HCT116 (cell line): ENCODE measurements around the gene PNPLA2. TPM values are rescaled to one million over a fixed set of nuclear protein-coding genes. Genes with fewer than 3 reads are reported as not detected.

Experiments
- ATAC-seq: fragments of 200-7000 bp; cut with Tn5 transposase; 2 replicates; pipeline ENCODE4 v1.9.1; 2020; ENCODE audit warnings: mild to moderate bottlenecking, moderate library complexity
- BruUV-seq: library from RNA; stranded (reverse); fragments of 400-500 nt; replicated peaks from 2 replicates; lab custom pipeline; 2021; lab: Mats Ljungman, UMichigan
- CTCF ChIA-PET: fragments of 300-600 bp; sonication (Branson Sonifier 250); formaldehyde crosslinking; loops from one replicate; lab custom pipeline; 2021; ENCODE audit warnings: antibody characterized with exemption; lab: Charles Lee
- POLR2A ChIA-PET: fragments of 300-600, 350-600 bp; sonication (Branson Sonifier 250); formaldehyde crosslinking; loops from one replicate; lab custom pipeline; 2021; ENCODE audit warnings: antibody characterized with exemption; lab: Charles Lee
- RAD21 ChIA-PET, 2 experiments: fragments of 300-600 bp; sonication (Branson Sonifier 250); formaldehyde crosslinking; loops; one replicate each; lab custom pipeline; 2023; ENCODE audit warnings: low total read pairs in 2 of 2; ENCODE audit not compliant: uncharacterized antibody in 2 of 2, unreplicated experiment in 2 of 2, low non-redundant PET in 1 of 2; lab: Charles Lee
- DNase-seq: peaks from one replicate; pipeline ENCODE4 v3.0.0-alpha.2; 2010; ENCODE audit warnings: low read depth, low spot score
- H2AFZ ChIP-seq: fragments of 200-600 bp; shearing (Covaris generic), sonication (generic); 2 replicates; pipeline ENCODE4 v1.6.1; 2017; ENCODE audit warnings: low read depth, mixed run types, mixed read lengths, antibody characterized with exemption, low read length; ENCODE audit not compliant: poor library complexity, severe bottlenecking
- H3K27ac ChIP-seq: 2 replicates; pipeline ENCODE4 v1.5.1; 2012; ENCODE audit warnings: low read depth, low read length
- H3K27me3 ChIP-seq: fragments of 200-600 bp; sonication (generic); 2 replicates; pipeline ENCODE4 v1.6.1; 2016; ENCODE audit warnings: mixed run types, low read length, mixed read lengths; ENCODE audit not compliant: insufficient read depth
- H3K36me3 ChIP-seq, 2 experiments: fragments of 200-500 bp in 1 of 2; fragments of 200-600 bp in 1 of 2; sonication (Bioruptor generic) in 1 of 2; sonication (generic) in 1 of 2; 2 replicates each; pipeline versions ENCODE4 v1.5.1 to v1.6.1; 2014 to 2016; ENCODE audit warnings: low read length in 2 of 2, inconsistent platforms in 1 of 2, mixed read lengths in 1 of 2, mixed run types in 1 of 2; ENCODE audit not compliant: insufficient read depth in 2 of 2, control insufficient read depth in 1 of 2
- H3K4me1 ChIP-seq, 2 experiments: fragments of 200-600 bp in 1 of 2; sonication (generic) in 1 of 2; 2 replicates each; pipeline versions ENCODE4 v1.5.1 to v1.6.1; 2012 to 2017; ENCODE audit warnings: low read length in 2 of 2, inconsistent platforms in 1 of 2, mild to moderate bottlenecking in 1 of 2, mixed read lengths in 1 of 2, mixed run types in 1 of 2, moderate library complexity in 1 of 2; ENCODE audit not compliant: insufficient read depth in 2 of 2, control insufficient read depth in 1 of 2
- H3K4me2 ChIP-seq: fragments of 200-600 bp; sonication (generic); 2 replicates; pipeline ENCODE4 v1.6.1; 2017; ENCODE audit warnings: mixed run types, low read length, mixed read lengths
- H3K4me3 ChIP-seq, 2 experiments: fragments of 200-600 bp in 1 of 2; sonication (generic) in 1 of 2; replicated peaks in 1 of 2; 2 replicates each; pipeline ENCODE4 v1.5.1; 2011 to 2016; ENCODE audit warnings: low read length in 2 of 2, control low read depth in 1 of 2, low read depth in 1 of 2, mild to moderate bottlenecking in 1 of 2, mixed read lengths in 1 of 2, mixed run types in 1 of 2
- H3K79me2 ChIP-seq: fragments of 200-600 bp; sonication (generic); 2 replicates; pipeline ENCODE4 v1.6.1; 2017; ENCODE audit warnings: mild to moderate bottlenecking, mixed run types, low read length, moderate library complexity, mixed read lengths; ENCODE audit not compliant: insufficient read depth
- H3K9ac ChIP-seq: fragments of 200-600 bp; sonication (generic); 2 replicates; pipeline ENCODE4 v1.6.1; 2016; ENCODE audit warnings: low read length, mixed read lengths
- H3K9me2 ChIP-seq: fragments of 200-600 bp; sonication (generic), shearing (Covaris generic); 2 replicates; pipeline ENCODE4 v1.6.1; 2017; ENCODE audit warnings: mixed run types, mild to moderate bottlenecking, moderate library complexity; ENCODE audit not compliant: insufficient read depth
- H3K9me3 ChIP-seq, 2 experiments: fragments of 200-500 bp in 1 of 2; fragments of 200-600 bp in 1 of 2; sonication (Bioruptor generic) in 1 of 2; sonication (generic) in 1 of 2; 2 replicates each; pipeline ENCODE4 v1.6.1; 2014 to 2017; ENCODE audit warnings: low read length in 2 of 2, mixed read lengths in 2 of 2, inconsistent platforms in 1 of 2, low read depth in 1 of 2, mild to moderate bottlenecking in 1 of 2, mixed run types in 1 of 2, moderate library complexity in 1 of 2; ENCODE audit not compliant: control insufficient read depth in 1 of 2, insufficient read depth in 1 of 2
- H4K20me1 ChIP-seq: fragments of 200-600 bp; sonication (generic), shearing (Covaris generic); 2 replicates; pipeline ENCODE4 v1.6.1; 2017; ENCODE audit warnings: mixed run types, mild to moderate bottlenecking, moderate library complexity; ENCODE audit not compliant: insufficient read depth
- POLR2AphosphoS5 ChIP-seq: IDR thresholded peaks from 2 replicates; pipeline ENCODE4 v1.6.1; 2011; ENCODE audit warnings: mild to moderate bottlenecking, low read depth, low read length, moderate library complexity
- SRF ChIP-seq: IDR thresholded peaks from 2 replicates; pipeline ENCODE4 v1.6.1; 2012; ENCODE audit warnings: low read depth
- TCF7L2 ChIP-seq: IDR thresholded peaks from 2 replicates; pipeline ENCODE4 v1.7.0; 2011; ENCODE audit warnings: borderline replicate concordance, inconsistent platforms; ENCODE audit not compliant: insufficient read depth, insufficient read length; ENCODE audit errors: extremely low read depth
- YY1 ChIP-seq: IDR thresholded peaks from 2 replicates; pipeline ENCODE4 v1.6.1; 2011; ENCODE audit warnings: low read length, low read depth, moderate library complexity, mild to moderate bottlenecking; ENCODE audit not compliant: insufficient replicate concordance; ENCODE audit errors: extremely low read depth
- ZBTB33 ChIP-seq: IDR thresholded peaks from 2 replicates; pipeline ENCODE4 v1.6.1; 2011; ENCODE audit warnings: mild to moderate bottlenecking, low read length, moderate library complexity; ENCODE audit not compliant: insufficient replicate concordance; ENCODE audit errors: extremely low read depth
- ZFX ChIP-seq: fragments of 450-650 bp; IDR thresholded peaks from 2 replicates; pipeline ENCODE4 v1.6.1; 2017
- intact Hi-C: fragments of 100-400 bp; cut with micrococcal nuclease; formaldehyde crosslinking; loops from 2 replicates; pipeline ENCODE4 v1.10.0; 2022
- total RNA-seq: library from RNA; stranded (reverse); gene quantifications from one replicate; pipeline ENCODE4 v1.2.1, GENCODE V29; 2021; ENCODE audit not compliant: unreplicated experiment
- TF ChIP-seq, protein P1 (sequence below): IDR thresholded peaks from 2 replicates; pipeline ENCODE4 v1.6.1; 2012

Gene PNPLA2
- total RNA-seq, 1 experiment from 2014 or later, result 124 TPM

DNA sequence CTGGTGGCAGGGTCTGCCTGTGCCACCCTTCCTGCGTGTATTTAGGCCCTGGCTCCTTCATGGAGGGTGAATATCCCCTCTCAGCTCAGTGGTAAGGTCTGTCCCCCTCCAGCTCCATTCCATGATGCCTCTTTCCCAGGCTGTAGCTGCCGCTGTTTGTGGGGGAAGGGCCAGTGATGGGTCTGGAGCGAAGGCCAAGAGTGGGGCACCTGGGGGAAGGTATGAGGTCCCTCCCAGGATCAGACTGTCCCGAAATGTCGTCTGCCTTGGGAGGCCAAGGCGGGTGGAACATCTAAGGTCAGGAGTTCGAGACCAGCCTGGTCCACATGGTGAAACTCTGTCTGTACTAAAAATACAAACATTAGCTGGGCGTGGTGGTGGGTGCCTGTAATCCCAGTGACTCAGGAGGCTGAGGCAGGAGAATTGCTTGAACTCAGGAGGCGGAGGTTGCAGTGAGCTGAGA is 15.2 kb downstream of the PNPLA2 start:
- peaks cover 57% of the 10 kb centered on the region for H3K79me2 ChIP-seq
- CTCF ChIA-PET, result interaction anchor here (1.1 kb wide), 1 partner anchor 23 kb away, joined by 3 read pairs; no protein-coding TSS in a partner anchor

DNA sequence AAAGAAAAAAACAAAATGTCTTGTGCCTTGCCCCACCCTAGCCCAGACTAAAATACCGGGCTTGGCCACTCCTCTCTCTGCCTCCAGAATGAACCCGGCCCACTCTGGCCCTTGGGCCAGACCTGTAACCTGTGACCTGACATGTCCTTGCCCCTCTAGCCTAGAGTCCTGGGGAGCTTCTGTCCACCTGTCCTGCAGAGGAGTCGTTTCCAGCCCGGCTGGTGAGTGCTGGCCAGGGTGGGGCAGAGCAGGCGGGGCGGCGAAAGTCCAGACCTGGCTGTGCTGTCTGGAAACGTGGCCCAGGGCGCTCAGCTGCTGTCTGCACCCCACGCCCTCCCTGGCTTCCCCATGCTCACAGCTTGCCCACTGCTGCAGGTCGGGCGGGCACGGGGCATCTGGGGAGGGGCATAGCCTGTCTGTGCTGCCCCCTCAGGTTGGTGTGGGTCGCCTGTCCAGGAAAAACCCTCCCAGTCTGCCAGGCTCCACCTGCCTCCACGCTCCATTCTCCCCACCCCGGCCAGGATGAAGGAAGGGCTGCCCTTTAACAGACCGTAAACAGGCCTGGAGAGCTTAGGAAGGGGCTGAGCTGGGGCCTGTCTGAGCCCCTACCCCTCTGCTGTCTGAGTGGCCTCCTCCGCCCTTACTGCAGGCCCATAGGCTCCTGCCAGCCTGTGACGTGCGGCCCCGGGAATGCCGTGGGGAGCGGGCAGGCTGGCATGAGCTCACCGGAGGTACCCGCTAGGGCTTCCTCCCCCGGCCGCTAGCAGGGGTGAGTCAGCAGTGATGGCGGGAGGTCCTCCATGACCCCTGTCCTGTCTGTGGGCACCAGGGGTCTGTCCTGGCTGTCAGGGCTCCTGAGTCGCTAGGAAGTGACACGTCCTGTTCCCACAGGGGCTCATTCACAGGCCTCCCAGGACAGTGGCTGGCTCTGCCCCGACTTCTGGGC is 15.9 kb downstream of the PNPLA2 start:
- CTCF ChIA-PET, result interaction anchor here (1.1 kb wide), 2 partner anchors 9 to 22 kb away, joined by 3 to 5 read pairs; no protein-coding TSS in a partner anchor
- peak overlapping the region; percentile 93 for H3K9ac ChIP-seq
- no peak overlapping the region for H2AFZ ChIP-seq
- peaks cover 3 to 29% of the 10 kb centered on the region in 2 experiments; a peak in 2 of 4 replicates for H3K36me3 ChIP-seq
- TSS peak; percentile 70 for BruUV-seq
- H3K27me3 ChIP-seq, result no peaks in the 10 kb centered on the region
- H3K9me3 ChIP-seq, result no peaks in the 10 kb centered on the region
- peak; percentile 73 for TF ChIP-seq YY1
- TF ChIP-seq SRF, result no peak
- TF ChIP-seq ZBTB33, result peak; percentile 40
- peak; percentile 14; the same call in 1 of the 2 replicates for TF ChIP-seq ZFX
- TF ChIP-seq, protein P1, sequence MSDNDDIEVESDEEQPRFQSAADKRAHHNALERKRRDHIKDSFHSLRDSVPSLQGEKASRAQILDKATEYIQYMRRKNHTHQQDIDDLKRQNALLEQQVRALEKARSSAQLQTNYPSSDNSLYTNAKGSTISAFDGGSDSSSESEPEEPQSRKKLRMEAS, result no peak
- TF ChIP-seq POLR2AphosphoS5, result peak; percentile 72; the same call in 1 of the 2 replicates
- peaks cover 35 to 72% of the 10 kb centered on the region in 2 experiments for H3K4me1 ChIP-seq
- H3K4me3 ChIP-seq, result peak overlapping the region; percentile 82 to 90
- RAD21 ChIA-PET, result interaction anchor here (0.9 to 1.1 kb wide), 2 partner anchors 9 kb away, joined by 3 read pairs; no protein-coding TSS in a partner anchor
- peaks cover 11% of the 10 kb centered on the region; the same call in 1 of the 2 replicates for H4K20me1 ChIP-seq
- peak overlapping the region; percentile 96 for H3K27ac ChIP-seq
- ATAC-seq (peak; percentile 63), DNase-seq (peak; percentile 72)
- intact Hi-C loops, result no loop called here
- no peaks in the 10 kb centered on the region for H3K9me2 ChIP-seq
- POLR2A ChIA-PET, result interaction anchor here (0.6 to 2.2 kb wide), 10 partner anchors 9 to 259 kb away, joined by 3 to 26 read pairs (median 4); partner anchors contain the start of genes PIDD1 and RPLP2
- peak overlapping the region; percentile 96 for H3K4me2 ChIP-seq
- peaks cover 64% of the 10 kb centered on the region for H3K79me2 ChIP-seq

More for the DNA sequence above, 15.2 kb downstream of the PNPLA2 start:
- ChIA-PET RAD21 (no interaction called here), POLR2A (interaction anchor here (1.7 to 2.2 kb wide), 4 partner anchors 10 to 25 kb away, joined by 9 to 26 read pairs (median 14); partner anchors contain the start of gene RPLP2)
- ATAC-seq (no peak), DNase-seq (no peak)
- no peaks in the 10 kb centered on the region for H3K27me3 ChIP-seq
- no peaks in the 10 kb centered on the region for H3K9me2 ChIP-seq
- H2AFZ ChIP-seq, result no peak overlapping the region
- H4K20me1 ChIP-seq, result peaks cover 10% of the 10 kb centered on the region; the same call in 1 of the 2 replicates
- H3K36me3 ChIP-seq, result peaks cover 3 to 22% of the 10 kb centered on the region in 2 experiments; a peak in 2 of 4 replicates
- BruUV-seq, result no TSS peak
- peak overlapping the region; percentile 96 for H3K4me2 ChIP-seq
- H3K4me3 ChIP-seq, result peak overlapping the region; percentile 82 to 90
- intact Hi-C loops, result no loop called here
- H3K4me1 ChIP-seq, result peaks cover 28 to 64% of the 10 kb centered on the region in 2 experiments
- peak overlapping the region; percentile 96 for H3K27ac ChIP-seq
- no peaks in the 10 kb centered on the region for H3K9me3 ChIP-seq
- no peak for TF ChIP-seq TCF7L2
- TF ChIP-seq POLR2AphosphoS5, result 0 out of 2 replicates have a peak, but pooled peaks have one; percentile 11
- peak overlapping the region; percentile 93 for H3K9ac ChIP-seq
